GM12892 (cell line): ENCODE measurements around the gene AFF3.

Experiments used
- POLR2A ChIP-seq: IDR thresholded peaks from 2 replicates; pipeline ENCODE4 v1.6.1; 2011; ENCODE audit warnings: low read depth, low read length, control low read depth
- TAF1 ChIP-seq: IDR thresholded peaks from 2 replicates; pipeline ENCODE4 v1.6.1; 2011; ENCODE audit warnings: low read depth, mild to moderate bottlenecking, control low read depth, low read length, borderline replicate concordance

- TF ChIP-seq POLR2A (no peak), TAF1 (no peak)
Observed at GRCh38 chr2:100124761-100125160, 17.6 kb downstream of the AFF3 start.
